GM21447 (cell line): ENCODE data around the gene SIGLEC6.

ENCODE experiments used
- ATAC-seq: cut with Tn5 transposase; IDR thresholded peaks from one replicate; pipeline ENCODE4 v1.9.1; 2021; ENCODE audit not compliant: unreplicated experiment

The SIGLEC6 gene

DNA sequence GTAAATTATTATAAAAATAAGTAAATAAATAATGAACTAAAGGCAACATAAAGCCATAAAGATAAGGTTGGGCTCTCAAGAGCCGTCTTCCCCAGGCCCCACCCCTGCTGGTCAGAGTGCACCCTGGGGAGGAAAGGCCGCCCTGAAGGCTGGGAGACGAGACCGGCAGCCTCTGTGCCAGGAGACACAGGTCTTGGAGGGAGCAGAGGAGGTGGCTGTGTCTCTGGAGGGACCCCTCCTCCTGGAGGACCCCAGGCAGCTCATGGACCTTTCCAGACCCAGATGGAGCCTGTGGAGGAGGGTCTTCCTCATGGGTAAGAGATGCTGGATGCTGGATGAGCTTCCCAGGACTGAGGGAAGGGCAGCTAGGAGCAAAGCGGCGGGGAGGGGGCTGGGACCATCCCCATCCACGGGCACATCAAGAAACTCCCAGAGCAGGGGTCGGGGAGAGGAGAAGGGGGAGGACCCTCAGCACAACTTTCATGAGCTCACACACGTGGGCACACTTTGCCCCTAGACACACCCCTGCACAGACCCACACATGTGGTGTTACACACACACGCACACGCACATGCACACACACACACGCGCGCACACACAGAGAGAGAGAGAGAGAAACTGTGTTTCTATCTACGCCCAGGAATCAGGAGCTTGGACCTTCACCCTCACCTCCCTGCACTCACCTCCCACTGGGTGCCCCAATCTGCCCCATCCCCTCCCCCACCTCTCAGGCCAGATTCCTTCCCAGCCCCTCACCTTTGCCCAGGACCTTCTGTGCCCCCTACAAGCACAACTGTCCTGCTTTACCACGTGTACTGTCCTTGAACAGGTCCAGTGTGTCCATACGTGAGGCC, 52.9 kb downstream of the SIGLEC6 start, which contains the start of gene CEACAM18:
CEACAM18 (plus strand) TSS at position 159 of the 854 bp plus-strand sequence.
- ATAC-seq, result no peak

DNA sequence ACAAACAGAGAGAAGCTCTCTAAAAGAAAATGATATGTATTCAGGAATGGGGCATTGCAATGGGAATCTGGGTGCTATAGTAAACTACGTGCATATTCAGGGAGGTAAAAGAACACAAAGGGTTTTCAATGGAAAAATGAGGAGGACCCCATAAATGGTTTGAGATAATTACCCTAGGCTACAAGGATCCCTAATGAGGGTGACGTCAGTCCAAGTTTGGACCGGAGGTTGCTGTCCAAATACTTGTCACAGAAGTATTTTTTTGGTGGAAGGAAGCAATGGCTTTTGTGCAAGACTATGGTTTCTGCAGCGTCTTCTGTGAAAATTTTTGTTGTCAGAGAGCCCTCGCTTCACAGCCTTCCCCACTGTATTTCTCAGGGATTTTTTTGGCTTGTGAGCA, 54.1 kb downstream of the SIGLEC6 start:
- no peak for ATAC-seq

DNA sequence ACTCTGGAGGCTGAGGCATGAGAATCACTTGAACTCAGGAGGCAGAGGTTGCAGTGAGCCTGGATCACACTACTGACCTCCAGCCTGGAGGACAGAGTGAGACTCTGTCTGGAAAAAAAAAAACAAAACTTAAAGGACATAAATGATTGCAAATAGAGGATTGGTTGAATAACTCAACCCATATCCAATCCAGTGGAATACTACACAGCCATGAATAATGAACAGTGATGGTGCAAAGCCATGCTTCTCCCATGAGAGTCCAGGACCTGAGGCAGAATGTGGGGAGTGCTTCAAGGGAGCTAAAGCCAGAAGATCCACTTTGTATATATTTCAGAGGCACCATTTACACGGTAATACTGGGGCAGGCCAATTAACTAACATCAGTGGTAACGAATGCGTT, 55.3 kb downstream of the SIGLEC6 start:
- ATAC-seq, result no peak

DNA sequence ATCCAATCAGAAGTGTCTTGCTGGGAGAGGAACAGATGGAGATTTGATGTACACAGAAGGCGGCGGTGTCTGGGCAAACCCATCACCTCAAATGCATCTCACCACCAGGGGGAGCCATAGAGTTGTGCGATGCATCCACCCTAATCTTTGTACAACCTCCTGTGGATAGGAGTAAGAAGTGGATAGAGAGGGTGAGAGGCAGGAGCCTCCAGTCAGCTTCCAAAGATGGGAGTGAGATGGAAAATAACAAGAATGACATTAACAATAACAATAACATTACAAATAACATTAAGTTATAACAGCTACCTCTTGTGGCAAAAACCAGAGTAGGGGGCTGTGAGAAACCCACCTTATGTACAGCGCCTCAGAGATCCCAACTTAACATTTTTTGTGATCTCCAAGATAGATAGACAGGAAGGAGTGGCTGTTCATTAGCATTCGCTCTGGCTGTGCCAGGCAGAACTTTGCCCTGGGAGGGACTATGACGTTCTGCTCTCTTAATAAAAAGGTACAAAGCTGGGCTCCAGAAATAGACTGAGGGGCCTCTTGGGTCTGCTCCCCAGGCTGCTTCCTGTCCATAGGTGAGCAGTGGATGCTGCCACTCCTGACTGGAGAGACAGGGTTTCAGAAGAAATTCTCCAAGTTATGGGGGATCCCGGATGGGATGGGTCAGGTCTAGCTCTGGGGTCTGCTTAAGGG, 58.3 kb downstream of the SIGLEC6 start:
- ATAC-seq, result no peak

DNA sequence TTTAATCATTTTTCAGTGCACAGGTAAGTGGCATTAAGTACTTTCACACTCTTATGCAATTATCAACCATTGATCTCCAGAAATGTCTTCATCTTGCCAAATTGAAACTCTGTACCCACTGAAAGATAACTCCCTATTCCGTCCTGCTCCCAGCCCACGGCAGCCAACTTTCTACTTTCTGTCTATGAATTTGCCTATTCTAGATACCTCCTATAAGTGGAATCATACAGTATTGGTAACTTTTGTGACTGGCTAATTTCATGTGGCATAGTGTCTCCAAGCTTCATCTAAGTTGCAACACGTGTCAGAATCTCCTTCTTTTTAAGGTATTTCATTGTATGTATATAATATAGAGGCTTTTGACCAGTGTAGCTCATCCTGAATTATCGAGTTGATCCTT, 58.9 kb downstream of the SIGLEC6 start:
- ATAC-seq, result no peak

DNA sequence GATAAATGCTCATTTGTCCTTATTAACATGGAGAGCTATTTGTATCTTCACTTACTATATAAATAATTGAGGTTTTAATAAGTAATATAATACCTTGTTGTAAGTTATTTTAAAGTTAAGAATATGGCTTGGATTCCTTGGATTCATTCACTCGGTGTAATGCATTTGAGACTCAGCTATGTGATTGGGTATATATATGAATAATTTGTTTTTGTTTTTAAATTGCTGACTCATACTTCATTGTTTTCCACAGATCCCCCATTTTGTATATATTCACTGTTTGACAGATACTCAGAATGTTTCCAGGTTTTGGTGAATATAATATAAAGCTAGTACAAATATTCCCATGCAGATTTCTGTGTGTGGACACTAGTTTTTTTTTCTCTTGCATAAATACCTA, 59.9 kb downstream of the SIGLEC6 start:
- ATAC-seq, result no peak

DNA sequence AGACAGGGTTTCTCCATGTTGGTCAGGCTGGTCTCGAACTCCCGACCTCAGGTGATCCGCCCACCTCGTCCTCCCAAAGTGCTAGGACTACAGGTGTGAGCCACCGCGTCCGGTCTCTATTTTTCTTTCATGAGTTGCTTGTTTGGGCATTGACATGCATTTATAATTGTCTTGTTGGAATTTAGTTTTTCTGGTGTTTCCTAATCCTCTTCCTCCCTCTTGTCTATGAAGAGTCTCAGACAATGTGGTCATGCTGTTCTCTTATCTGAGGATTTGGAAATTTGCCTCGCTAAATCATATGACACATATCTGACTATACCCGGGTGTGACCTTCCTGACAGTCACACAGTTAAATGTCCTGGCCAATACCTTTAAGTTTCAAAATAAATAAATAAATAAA, 60.5 kb downstream of the SIGLEC6 start:
- ATAC-seq, result no peak

DNA sequence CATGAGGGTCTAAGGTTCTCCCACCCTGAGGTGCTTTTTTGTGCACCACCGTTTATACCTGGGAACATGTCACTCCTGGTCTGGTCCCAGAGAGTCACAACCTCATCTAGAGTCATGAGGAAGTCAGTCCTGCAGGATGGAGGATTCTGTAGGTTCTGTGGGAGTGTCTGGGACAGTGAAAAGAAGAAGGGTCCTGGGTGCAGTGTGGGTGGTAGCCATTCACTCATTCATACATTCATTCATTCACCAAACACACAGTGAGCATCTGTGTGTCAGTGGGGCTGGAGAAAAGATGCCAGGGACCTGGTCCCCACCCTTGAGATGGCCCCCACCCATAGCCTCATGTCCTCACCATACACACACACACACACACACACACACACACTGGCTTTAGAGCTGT, 61.8 kb downstream of the SIGLEC6 start:
- no peak for ATAC-seq

DNA sequence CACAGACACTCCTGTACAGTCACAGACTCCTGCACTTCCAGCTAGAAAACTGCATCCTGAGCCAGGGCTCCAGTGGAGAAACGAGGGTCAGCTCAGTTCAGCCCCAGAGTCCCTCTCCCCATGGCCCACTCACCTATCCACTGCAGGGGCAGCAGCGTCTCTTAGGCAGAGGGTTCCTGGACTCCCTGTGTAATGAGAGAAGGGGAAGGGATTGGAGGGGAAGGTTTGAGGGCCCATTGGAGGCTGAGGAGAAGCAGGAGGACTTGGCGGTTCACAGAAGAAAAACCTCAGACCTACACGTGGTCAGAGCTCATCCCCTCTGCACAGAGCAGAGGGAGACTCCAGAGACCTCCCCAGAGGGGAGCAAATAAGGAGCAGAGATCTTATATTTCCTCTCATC, 62.3 kb downstream of the SIGLEC6 start:
- ATAC-seq, result no peak

DNA sequence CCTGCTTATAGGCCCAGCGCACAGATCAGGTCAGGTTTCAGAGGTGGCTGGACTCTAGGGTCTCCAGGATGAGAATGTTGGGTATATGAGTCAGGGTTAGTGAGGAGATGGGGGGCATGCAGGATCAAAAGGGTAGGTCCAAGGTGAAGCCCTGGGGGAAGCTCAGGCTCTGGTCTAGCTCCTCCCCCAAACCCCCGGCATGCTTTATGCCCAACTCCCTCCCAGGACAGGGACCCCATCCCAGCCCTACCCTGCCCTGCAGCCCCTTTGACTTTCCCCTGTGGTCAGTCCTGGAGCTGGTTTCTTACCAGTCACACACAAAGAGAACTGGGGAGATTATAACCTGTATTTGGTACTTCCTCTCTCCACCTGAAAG, 62.9 kb downstream of the SIGLEC6 start:
- no peak for ATAC-seq

DNA sequence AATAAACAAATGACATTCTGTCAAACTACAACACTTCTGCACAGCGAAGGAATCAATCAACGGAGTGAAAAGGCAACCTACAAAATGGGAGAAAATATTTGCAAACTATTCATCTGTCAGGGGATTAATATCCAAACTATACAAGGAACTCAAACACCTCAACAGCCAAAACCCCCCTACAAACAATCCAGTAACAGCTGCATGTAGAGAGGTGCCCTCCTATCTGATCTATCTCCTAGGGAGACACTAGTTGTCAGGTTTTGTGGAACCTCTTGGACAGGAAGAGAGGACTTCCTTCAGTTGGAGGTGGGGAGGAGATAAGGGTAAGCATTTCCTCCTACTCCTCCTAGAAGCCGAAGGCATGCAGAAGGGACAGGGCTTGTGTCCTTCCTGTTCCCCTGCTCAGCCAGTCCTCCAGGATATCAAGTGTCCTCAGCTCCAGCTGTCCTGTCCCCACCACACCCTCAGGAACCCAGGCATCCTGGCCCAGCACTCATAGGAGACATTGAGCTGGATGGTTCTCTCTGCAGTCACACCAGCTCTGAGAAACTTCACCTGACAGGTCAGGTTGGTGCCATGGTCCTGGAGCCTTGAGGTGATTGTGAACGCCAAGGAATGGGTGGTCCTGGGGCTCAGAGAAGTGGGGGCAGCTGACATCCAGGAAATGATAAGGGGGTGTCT, 63.5 kb downstream of the SIGLEC6 start:
- ATAC-seq, result no peak
